SH-SY5Y (cell line): ENCODE results near the gene PVALEF.

Experiments used
- GATA2 ChIP-seq: IDR thresholded peaks from 2 replicates; pipeline ENCODE4 v1.6.1; 2011; ENCODE audit warnings: mild to moderate bottlenecking, low read depth, low read length
- GATA3 ChIP-seq: IDR thresholded peaks from 2 replicates; pipeline ENCODE4 v1.6.1; 2011; ENCODE audit warnings: low read depth, mild to moderate bottlenecking, low read length, moderate library complexity

DNA sequence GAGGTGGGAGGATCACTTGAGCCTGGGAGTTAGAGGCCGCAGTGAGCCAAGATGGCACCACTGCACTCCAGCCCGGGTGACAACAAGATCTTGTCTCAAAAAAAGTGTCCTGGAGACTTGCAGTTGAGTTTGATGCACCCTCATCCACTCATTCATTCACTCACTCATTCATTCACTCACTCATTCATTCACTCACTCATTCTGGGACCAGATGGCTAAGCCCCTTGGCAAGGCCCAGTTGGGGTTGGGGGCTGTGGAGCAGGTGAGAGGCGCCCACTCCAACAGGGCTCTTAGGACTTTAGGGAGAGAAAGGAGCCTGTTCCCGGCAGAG, 1.9 kb downstream of the PVALEF start:
- TF ChIP-seq GATA3 (no peak), GATA2 (no peak)
